Osteocyte (in vitro differentiated cells): ENCODE measurements around the gene KDM4C. TPM values are rescaled to one million over a fixed set of nuclear protein-coding genes. Genes with fewer than 3 reads are reported as not detected.

Source experiments
- DNase-seq: peaks from one replicate; pipeline ENCODE4 v3.0.0; 2021; ENCODE audit warnings: mixed read lengths; ENCODE audit not compliant: unreplicated experiment; ENCODE audit errors: extremely low spot score
- H3K27ac Mint-ChIP-seq: one replicate; pipeline ENCODE4 v1.8.0; 2021; ENCODE audit warnings: mild to moderate bottlenecking, mixed read lengths; ENCODE audit not compliant: unreplicated experiment
- H3K27me3 Mint-ChIP-seq: one replicate; pipeline ENCODE4 v1.8.0; 2021; ENCODE audit warnings: mixed read lengths; ENCODE audit not compliant: unreplicated experiment
- H3K36me3 Mint-ChIP-seq: one replicate; pipeline ENCODE4 v1.8.0; 2021; ENCODE audit warnings: mixed read lengths; ENCODE audit not compliant: unreplicated experiment
- H3K4me1 Mint-ChIP-seq: one replicate; pipeline ENCODE4 v1.8.0; 2021; ENCODE audit warnings: mixed read lengths; ENCODE audit not compliant: unreplicated experiment
- H3K4me3 Mint-ChIP-seq: one replicate; pipeline ENCODE4 v1.8.0; 2021; ENCODE audit warnings: mild to moderate bottlenecking, moderate library complexity, mixed read lengths; ENCODE audit not compliant: unreplicated experiment
- H3K9me3 Mint-ChIP-seq: one replicate; pipeline ENCODE4 v1.8.0; 2021; ENCODE audit warnings: mixed read lengths; ENCODE audit not compliant: unreplicated experiment
- total RNA-seq: library from RNA; stranded (reverse); gene quantifications from 2 replicates; pipeline ENCODE4 v1.2.1, GENCODE V29; 2021
- TF ChIP-seq, protein P1 (sequence below): fragments of 200-600 bp; sonication (generic); IDR thresholded peaks from 2 replicates; pipeline ENCODE4 v1.5.0; 2021; ENCODE audit warnings: antibody characterized with exemption, mild to moderate bottlenecking, moderate library complexity

Gene KDM4C
- total RNA-seq, 1 donor from 2014 or later = 25.3 TPM

DNA sequence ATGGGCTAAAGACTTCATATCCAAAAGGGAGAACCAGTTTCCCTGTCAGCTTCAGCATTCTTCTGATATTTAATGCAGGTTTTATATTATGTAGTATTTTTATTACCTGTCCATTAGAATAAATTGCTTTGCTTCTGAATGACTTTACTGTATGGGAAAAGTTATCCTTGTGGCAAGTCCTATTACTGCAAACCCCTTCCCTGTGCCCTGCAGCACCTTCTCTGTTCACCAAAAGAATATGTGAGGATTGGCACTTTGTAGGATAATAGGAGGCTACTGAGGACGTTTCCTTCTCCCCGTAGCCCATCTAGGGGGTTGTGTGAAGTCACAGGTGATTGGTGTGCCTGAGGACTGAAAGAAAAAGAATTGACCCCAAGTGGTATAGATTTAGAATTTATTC lies 296.1 kb downstream of the KDM4C start:
- Mint-ChIP-seq H3K4me1 (peaks cover 2% of the 10 kb centered on the region), H3K9me3 (no peaks in the 10 kb centered on the region), H3K27ac (no peak overlapping the region), H3K27me3 (no peaks in the 10 kb centered on the region), H3K36me3 (no peaks in the 10 kb centered on the region), H3K4me3 (no peak overlapping the region)
- TF ChIP-seq, protein P1, sequence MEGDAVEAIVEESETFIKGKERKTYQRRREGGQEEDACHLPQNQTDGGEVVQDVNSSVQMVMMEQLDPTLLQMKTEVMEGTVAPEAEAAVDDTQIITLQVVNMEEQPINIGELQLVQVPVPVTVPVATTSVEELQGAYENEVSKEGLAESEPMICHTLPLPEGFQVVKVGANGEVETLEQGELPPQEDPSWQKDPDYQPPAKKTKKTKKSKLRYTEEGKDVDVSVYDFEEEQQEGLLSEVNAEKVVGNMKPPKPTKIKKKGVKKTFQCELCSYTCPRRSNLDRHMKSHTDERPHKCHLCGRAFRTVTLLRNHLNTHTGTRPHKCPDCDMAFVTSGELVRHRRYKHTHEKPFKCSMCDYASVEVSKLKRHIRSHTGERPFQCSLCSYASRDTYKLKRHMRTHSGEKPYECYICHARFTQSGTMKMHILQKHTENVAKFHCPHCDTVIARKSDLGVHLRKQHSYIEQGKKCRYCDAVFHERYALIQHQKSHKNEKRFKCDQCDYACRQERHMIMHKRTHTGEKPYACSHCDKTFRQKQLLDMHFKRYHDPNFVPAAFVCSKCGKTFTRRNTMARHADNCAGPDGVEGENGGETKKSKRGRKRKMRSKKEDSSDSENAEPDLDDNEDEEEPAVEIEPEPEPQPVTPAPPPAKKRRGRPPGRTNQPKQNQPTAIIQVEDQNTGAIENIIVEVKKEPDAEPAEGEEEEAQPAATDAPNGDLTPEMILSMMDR = no peak
- no peak for DNase-seq

DNA sequence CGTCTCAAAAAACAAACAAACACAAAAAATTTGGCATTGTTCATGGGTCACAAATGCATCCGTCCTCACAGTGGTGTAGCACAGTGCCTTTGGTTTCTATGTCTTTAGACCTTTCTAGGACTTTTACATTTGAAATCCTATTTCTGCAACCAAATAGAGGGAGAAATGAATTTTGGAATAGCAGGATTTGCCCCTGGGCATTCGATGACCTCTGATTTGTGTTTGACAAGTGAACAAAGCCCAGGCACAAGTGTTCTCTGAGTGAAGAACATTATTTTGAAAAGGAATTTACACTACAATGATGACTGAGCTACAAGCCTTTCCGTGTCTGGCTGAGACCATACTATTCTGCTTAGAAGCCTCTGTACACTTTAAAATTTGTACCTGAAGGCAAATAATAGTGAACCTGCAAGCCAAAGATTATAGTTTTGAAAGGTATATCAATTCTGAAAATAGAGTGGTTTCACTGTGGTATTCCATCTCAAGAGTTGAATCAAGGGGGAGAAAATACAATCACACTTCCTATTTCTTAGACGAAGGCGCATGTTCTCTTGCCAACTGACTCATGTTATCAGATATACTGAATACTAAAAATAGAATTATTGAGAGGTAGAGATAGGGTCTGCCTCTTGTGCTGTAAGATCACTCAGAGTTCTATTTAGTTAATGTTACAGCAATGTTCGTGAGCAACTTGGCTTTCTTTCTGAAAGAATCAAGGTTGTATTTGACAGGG lies 297.6 kb downstream of the KDM4C start:
- H3K4me1 Mint-ChIP-seq = peaks cover 2% of the 10 kb centered on the region
- H3K36me3 Mint-ChIP-seq = no peaks in the 10 kb centered on the region
- H3K9me3 Mint-ChIP-seq = no peaks in the 10 kb centered on the region
- no peak for DNase-seq
- H3K27ac Mint-ChIP-seq = no peak overlapping the region
- H3K4me3 Mint-ChIP-seq = no peak overlapping the region
- H3K27me3 Mint-ChIP-seq = no peaks in the 10 kb centered on the region
- TF ChIP-seq, protein P1 = no peak

DNA sequence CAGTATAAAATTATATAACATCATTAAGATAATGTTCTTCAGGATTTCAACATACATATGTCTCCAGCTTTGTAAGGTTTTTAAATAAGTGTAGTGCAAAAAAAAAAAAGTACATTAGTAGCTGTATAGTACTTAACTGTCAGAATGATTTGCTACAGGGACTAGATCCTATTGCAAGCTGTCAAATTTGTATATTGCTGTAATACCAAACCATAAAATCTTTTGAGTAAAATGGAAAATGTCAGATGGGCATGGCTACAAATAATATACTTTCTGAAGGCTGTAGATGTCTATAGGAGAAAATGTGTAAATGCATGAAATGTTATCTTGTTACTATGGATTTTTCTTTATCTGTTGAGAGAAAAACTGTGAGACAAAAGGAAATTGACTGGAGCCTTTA lies 298.5 kb downstream of the KDM4C start:
- H3K27me3 Mint-ChIP-seq = no peaks in the 10 kb centered on the region
- peaks cover 2% of the 10 kb centered on the region for H3K4me1 Mint-ChIP-seq
- DNase-seq = no peak
- H3K4me3 Mint-ChIP-seq = no peak overlapping the region
- TF ChIP-seq, protein P1 = no peak
- no peaks in the 10 kb centered on the region for H3K36me3 Mint-ChIP-seq
- H3K9me3 Mint-ChIP-seq = no peaks in the 10 kb centered on the region
- no peak overlapping the region for H3K27ac Mint-ChIP-seq

DNA sequence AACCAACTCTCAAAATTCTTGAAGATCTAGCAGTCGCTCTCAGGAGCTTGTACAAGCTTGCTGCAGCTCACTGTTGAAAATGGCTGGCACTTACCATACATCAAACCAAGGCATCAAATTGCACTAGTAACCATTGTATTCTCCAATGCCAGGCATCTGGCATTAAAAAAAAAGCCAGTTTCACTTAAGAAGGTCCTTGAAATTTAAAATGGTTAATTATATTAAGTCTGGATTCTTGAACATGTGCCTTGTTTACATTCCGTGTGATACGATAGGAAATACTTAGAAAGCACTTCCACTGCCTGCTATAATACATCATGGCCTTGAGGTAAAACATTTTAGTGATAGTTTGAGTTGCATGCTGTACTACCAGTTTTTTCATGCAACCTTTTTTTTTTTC lies 300.7 kb downstream of the KDM4C start:
- Mint-ChIP-seq H3K9me3 (no peaks in the 10 kb centered on the region), H3K36me3 (no peaks in the 10 kb centered on the region), H3K4me1 (no peaks in the 10 kb centered on the region), H3K27me3 (no peaks in the 10 kb centered on the region), H3K4me3 (no peak overlapping the region), H3K27ac (no peak overlapping the region)
- no peak for DNase-seq
- TF ChIP-seq, protein P1 = no peak

GRCh38 chr9:7067169-7067568 lies 309.4 kb downstream of the KDM4C start:
- Mint-ChIP-seq H3K27me3 (no peaks in the 10 kb centered on the region), H3K9me3 (no peaks in the 10 kb centered on the region), H3K27ac (no peak overlapping the region), H3K4me1 (no peaks in the 10 kb centered on the region), H3K4me3 (no peak overlapping the region), H3K36me3 (peaks cover 2% of the 10 kb centered on the region)
- DNase-seq = no peak
- TF ChIP-seq, protein P1 = no peak
